ENCODE results near the gene INTS13.
"Not testable (repeated sequence)": the region's sequence is repeated elsewhere in the genome, so short reads cannot be mapped to it uniquely, and the experiment has no call there.

The INTS13 gene

DNA sequence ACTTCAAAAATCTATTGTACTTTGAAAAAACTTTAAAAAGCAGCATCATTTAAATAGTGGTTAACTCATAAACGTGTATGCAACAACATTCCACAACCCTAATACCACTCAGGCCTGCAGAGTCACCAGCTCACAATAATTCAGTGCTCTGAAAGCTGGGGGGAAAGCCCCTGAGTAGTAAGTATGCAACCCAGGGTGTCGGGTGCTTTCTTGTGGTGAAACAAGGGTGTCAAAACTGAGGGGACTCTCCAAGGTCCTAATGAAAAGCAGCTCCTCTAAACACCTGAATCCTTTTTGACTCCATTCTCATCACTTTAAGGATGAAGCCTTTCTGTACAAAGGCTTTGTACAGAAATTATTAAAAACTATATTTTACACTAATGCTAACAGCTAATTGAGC lies 34.2 kb upstream of the INTS13 start:
- DNase-seq, result no peak
- TF ChIP-seq, protein P1, sequence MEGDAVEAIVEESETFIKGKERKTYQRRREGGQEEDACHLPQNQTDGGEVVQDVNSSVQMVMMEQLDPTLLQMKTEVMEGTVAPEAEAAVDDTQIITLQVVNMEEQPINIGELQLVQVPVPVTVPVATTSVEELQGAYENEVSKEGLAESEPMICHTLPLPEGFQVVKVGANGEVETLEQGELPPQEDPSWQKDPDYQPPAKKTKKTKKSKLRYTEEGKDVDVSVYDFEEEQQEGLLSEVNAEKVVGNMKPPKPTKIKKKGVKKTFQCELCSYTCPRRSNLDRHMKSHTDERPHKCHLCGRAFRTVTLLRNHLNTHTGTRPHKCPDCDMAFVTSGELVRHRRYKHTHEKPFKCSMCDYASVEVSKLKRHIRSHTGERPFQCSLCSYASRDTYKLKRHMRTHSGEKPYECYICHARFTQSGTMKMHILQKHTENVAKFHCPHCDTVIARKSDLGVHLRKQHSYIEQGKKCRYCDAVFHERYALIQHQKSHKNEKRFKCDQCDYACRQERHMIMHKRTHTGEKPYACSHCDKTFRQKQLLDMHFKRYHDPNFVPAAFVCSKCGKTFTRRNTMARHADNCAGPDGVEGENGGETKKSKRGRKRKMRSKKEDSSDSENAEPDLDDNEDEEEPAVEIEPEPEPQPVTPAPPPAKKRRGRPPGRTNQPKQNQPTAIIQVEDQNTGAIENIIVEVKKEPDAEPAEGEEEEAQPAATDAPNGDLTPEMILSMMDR (IDR thresholded peaks at IDR 0.05; ENCODE audit: low read depth, low read length), result no peak

DNA sequence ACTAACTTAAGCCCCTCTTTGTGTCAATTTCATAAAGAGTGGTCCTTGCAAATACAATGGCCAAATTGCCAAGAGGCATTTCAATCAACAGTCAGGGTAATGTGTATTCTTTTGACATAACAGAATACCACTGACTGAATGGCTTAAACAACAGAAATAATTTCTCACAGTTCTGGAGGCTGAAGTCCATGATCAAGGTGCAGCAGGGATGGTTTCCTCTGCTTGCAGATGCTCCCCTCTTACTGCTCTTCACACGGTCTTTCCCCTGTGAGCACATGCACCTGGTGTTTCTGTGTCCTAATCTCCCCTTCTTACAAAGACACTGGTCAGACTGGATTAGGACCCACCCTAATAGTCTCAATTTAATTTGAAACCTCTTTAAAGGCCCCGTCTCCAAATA lies 32.4 kb upstream of the INTS13 start:
- H3K9me3 ChIP-seq, result no peaks in the 10 kb centered on the region; the same call in 1 of the 2 replicates
- H3K36me3 ChIP-seq, result peaks cover 14% of the 10 kb centered on the region

More for the DNA sequence above, 34.2 kb upstream of the INTS13 start:
- Histone ChIP-seq H3K4me1 (no peaks in the 10 kb centered on the region), H3K27me3 (no peaks in the 10 kb centered on the region), H3K36me3 (peaks cover 9% of the 10 kb centered on the region), H3K9me3 (no peaks in the 10 kb centered on the region; the same call in 1 of the 2 replicates), H3K4me3 (ENCODE audit: low read depth, low read length) (no peak overlapping the region)

DNA sequence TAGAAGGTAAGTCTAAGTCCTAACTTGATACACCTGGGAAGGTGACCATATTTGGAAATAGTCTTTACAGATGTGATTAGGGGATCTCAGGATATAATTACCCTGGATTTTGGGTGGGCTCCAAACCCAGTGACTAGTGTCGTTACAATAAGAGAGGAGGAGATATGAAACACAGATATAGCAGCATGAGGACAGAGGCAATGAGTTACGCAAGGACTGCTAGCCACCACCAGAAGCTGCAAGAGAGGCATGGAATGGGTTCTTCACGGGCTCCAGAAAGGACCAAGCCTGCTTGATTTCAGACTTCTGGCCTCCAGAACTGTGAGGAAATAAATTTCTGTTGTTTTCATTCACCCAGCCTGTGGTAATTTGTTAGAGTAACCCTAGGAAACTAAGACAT lies 29.1 kb upstream of the INTS13 start:
- Histone ChIP-seq H3K27me3 (no peaks in the 10 kb centered on the region; the same call in 1 of the 2 replicates), H3K4me3 (ENCODE audit: low read depth, low read length) (no peak overlapping the region), H3K9me3 (no peaks in the 10 kb centered on the region), H3K36me3 (peaks cover 19% of the 10 kb centered on the region), H3K4me1 (no peaks in the 10 kb centered on the region)
- DNase-seq, result no peak
- TF ChIP-seq, protein P1 (IDR thresholded peaks at IDR 0.05; ENCODE audit: low read depth, low read length), result no peak

More for the DNA sequence above, 32.4 kb upstream of the INTS13 start:
- TF ChIP-seq, protein P1 (IDR thresholded peaks at IDR 0.05; ENCODE audit: low read depth, low read length), result no peak
- DNase-seq, result no peak
- H3K27me3 ChIP-seq, result no peaks in the 10 kb centered on the region
- no peaks in the 10 kb centered on the region for H3K4me1 ChIP-seq
- no peak overlapping the region for H3K4me3 ChIP-seq (ENCODE audit: low read depth, low read length)

DNA sequence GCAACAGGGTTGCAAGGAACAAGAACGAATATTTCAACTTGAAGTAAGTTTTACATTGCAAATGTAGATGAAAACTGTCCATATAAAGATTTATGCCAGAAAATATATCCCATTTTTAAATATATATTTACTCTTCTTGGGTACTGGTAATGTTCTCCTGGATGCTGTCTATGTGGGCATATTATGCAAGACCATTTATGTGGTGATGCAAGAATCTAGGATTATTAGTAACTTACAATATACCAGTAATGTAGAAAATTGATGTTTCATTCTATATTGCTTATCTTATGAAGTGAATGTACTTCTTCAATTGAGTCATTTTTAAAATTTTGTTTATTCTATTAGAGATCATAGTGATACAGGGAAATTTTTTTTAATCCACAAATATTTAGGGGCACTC lies 25.6 kb upstream of the INTS13 start:
- H3K4me1 ChIP-seq, result no peaks in the 10 kb centered on the region
- no peak for DNase-seq
- no peaks in the 10 kb centered on the region for H3K9me3 ChIP-seq
- H3K4me3 ChIP-seq (ENCODE audit: low read depth, low read length), result no peak overlapping the region
- H3K27me3 ChIP-seq, result no peaks in the 10 kb centered on the region; the same call in 1 of the 2 replicates
- TF ChIP-seq, protein P1 (IDR thresholded peaks at IDR 0.05; ENCODE audit: low read depth, low read length), result no peak
- peaks cover 26% of the 10 kb centered on the region for H3K36me3 ChIP-seq

DNA sequence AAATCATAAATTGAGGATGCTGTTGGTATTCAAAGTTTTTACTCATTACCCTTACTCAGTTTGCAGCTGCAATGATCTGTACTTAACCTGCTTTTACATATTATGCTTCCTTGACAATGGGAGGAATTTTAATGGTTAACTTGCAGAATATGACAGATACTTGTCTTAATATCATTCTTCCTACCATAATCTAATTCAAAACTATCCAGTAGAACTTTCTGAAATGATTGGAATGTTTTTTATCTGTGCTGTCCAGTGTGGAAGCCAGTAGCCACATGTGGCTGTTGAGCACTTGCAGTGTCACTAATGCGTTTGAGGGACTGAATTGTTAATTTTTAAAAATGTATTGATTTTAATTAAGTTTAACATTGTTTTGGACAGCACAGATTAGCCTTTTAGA lies 24.0 kb upstream of the INTS13 start:
- peaks cover 30% of the 10 kb centered on the region for H3K36me3 ChIP-seq
- TF ChIP-seq, protein P1 (IDR thresholded peaks at IDR 0.05; ENCODE audit: low read depth, low read length), result no peak
- no peaks in the 10 kb centered on the region for H3K9me3 ChIP-seq

DNA sequence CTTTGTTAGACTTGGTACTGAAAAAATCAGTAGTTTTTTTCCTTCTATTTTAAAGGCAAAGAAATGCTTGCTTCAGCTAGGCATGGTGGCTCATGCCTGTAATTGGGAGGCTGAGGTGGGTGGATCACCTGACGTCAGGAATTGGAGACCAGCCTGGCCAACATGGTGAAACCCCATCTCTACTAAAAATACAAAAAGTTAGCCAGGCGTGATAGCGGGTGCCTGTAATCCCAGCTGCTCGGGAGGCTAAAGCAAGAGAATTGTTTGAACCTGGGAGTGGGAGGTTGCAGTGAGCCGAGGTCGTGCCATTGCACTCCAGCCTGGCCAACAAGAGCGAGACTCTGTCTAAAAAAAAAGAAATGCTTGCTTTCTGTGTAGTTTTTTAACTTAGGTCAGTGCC lies 23.6 kb upstream of the INTS13 start:
- not testable (repeated sequence) for H3K4me1 ChIP-seq; H3K27me3 ChIP-seq; H3K4me3 ChIP-seq (ENCODE audit: low read depth, low read length); DNase-seq; H3K9me3 ChIP-seq
- peaks cover 30% of the 10 kb centered on the region for H3K36me3 ChIP-seq

More for the DNA sequence above, 24.0 kb upstream of the INTS13 start:
- no peaks in the 10 kb centered on the region for H3K4me1 ChIP-seq
- DNase-seq, result no peak
- no peak overlapping the region for H3K4me3 ChIP-seq (ENCODE audit: low read depth, low read length)
- no peaks in the 10 kb centered on the region; the same call in 1 of the 2 replicates for H3K27me3 ChIP-seq

DNA sequence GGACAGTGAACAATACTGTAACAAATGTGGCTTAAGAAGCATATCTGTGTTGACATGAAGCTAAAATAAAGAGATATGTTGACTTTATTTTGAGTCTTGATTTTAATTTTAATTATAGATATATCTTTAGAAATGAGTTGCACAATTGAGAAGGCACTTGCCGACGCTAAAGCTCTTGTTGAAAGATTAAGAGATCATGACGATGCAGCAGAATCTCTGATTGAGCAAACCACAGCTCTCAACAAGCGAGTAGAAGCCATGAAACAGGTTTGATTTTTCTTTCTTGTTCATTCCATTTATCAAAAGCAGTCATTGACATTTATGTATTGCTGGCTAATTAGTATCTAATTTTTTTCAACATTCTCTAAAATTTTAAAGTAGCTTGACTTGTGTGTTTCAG lies 16.2 kb upstream of the INTS13 start:
- H3K36me3 ChIP-seq, result peaks cover 10% of the 10 kb centered on the region
- DNase-seq, result no peak
- TF ChIP-seq, protein P1 (IDR thresholded peaks at IDR 0.05; ENCODE audit: low read depth, low read length), result no peak

More for the DNA sequence above, 16.2 kb upstream of the INTS13 start:
- no peaks in the 10 kb centered on the region for H3K9me3 ChIP-seq
- H3K27me3 ChIP-seq, result no peaks in the 10 kb centered on the region
- no peaks in the 10 kb centered on the region for H3K4me1 ChIP-seq
- H3K4me3 ChIP-seq (ENCODE audit: low read depth, low read length), result no peak overlapping the region
